Loucy (cell line): ENCODE results near the gene ACSF3.

Experiments
- H2AFZ ChIP-seq: fragments of 200-600 bp; sonication (generic); 2 replicates; pipeline ENCODE4 v1.6.0; 2016; ENCODE audit warnings: antibody characterized with exemption, mild to moderate bottlenecking, low read length, moderate library complexity
- H3F3A ChIP-seq: fragments of 200-600 bp; 2 replicates; pipeline ENCODE4 v1.6.0; 2016; ENCODE audit warnings: antibody characterized with exemption, low read depth, mild to moderate bottlenecking
- H3K27me3 ChIP-seq: fragments of 200-600 bp; sonication (generic); 2 replicates; pipeline ENCODE4 v1.6.1; 2014; ENCODE audit warnings: low read length, mild to moderate bottlenecking; ENCODE audit not compliant: insufficient read depth, poor library complexity, severe bottlenecking
- H3K36me3 ChIP-seq: fragments of 200-600 bp; sonication (generic); 2 replicates; pipeline ENCODE4 v1.6.1; 2016; ENCODE audit warnings: low read length; ENCODE audit not compliant: insufficient read depth
- H3K4me1 ChIP-seq: fragments of 200-600 bp; sonication (generic); 2 replicates; pipeline ENCODE4 v1.5.1; 2014; ENCODE audit warnings: low read length, mild to moderate bottlenecking; ENCODE audit not compliant: insufficient read depth, poor library complexity, severe bottlenecking
- H3K4me2 ChIP-seq: fragments of 200-600 bp; sonication (generic); 2 replicates; pipeline ENCODE4 v1.6.0; 2014; ENCODE audit warnings: antibody characterized with exemption, low read length, low read depth, mild to moderate bottlenecking; ENCODE audit not compliant: poor library complexity, severe bottlenecking
- H3K4me3 ChIP-seq: fragments of 200-600 bp; sonication (generic); 2 replicates; pipeline ENCODE4 v1.5.1; 2014; ENCODE audit warnings: low read length, mild to moderate bottlenecking, mixed read lengths; ENCODE audit not compliant: poor library complexity, severe bottlenecking
- H3K79me2 ChIP-seq: fragments of 200-600 bp; sonication (generic); 2 replicates; pipeline ENCODE4 v1.6.1; 2014; ENCODE audit warnings: low read length; ENCODE audit not compliant: insufficient read depth
- H3K9ac ChIP-seq: fragments of 200-600 bp; sonication (generic); 2 replicates; pipeline ENCODE4 v1.6.0; 2014; ENCODE audit warnings: mild to moderate bottlenecking, low read depth, low read length, moderate library complexity; ENCODE audit not compliant: poor library complexity, severe bottlenecking
- H3K9me2 ChIP-seq: fragments of 200-600 bp; sonication (generic); replicated peaks from 2 replicates; pipeline ENCODE4 v1.6.1; 2016; ENCODE audit warnings: low read depth, low read length, mixed read lengths
- H3K9me3 ChIP-seq: fragments of 200-600 bp; sonication (generic); 2 replicates; pipeline ENCODE4 v1.6.1; 2014; ENCODE audit warnings: mild to moderate bottlenecking, antibody characterized with exemption, low read length, low read depth; ENCODE audit not compliant: insufficient read depth
- H4K20me1 ChIP-seq: fragments of 200-600 bp; sonication (generic); 2 replicates; pipeline ENCODE4 v1.6.0; 2014; ENCODE audit warnings: antibody characterized with exemption, low read length, mild to moderate bottlenecking; ENCODE audit not compliant: insufficient read depth, poor library complexity, severe bottlenecking
- CTCF ChIP-seq: fragments of 200-600 bp; sonication (generic); conservative IDR thresholded peaks from 2 replicates; pipeline ENCODE4 v1.5.1; 2014; ENCODE audit warnings: mild to moderate bottlenecking, antibody characterized with exemption, low read length
- EZH2phosphoT487 ChIP-seq: fragments of 200-600 bp; IDR thresholded peaks from 2 replicates; pipeline ENCODE4 v1.6.1; 2018; ENCODE audit warnings: antibody characterized with exemption, mild to moderate bottlenecking, moderate library complexity, borderline replicate concordance

ACSF3 gene

GRCh38 chr16:89079434-89079980 is 14.1 kb upstream of the ACSF3 start:
- no peak for TF ChIP-seq EZH2phosphoT487
- no peak for TF ChIP-seq CTCF
- no peaks in the 10 kb centered on the region for H3F3A ChIP-seq
- H3K4me3 ChIP-seq: no peak overlapping the region
- H3K4me1 ChIP-seq: no peaks in the 10 kb centered on the region
- H3K9ac ChIP-seq: no peak overlapping the region
- H3K4me2 ChIP-seq: no peak overlapping the region
- H3K79me2 ChIP-seq: no peaks in the 10 kb centered on the region
- H2AFZ ChIP-seq: no peak overlapping the region
- no peaks in the 10 kb centered on the region for H3K36me3 ChIP-seq
- no peaks in the 10 kb centered on the region for H3K9me3 ChIP-seq
- no peaks in the 10 kb centered on the region for H3K9me2 ChIP-seq
- H3K27me3 ChIP-seq: no peaks in the 10 kb centered on the region
- H4K20me1 ChIP-seq: no peaks in the 10 kb centered on the region

GRCh38 chr16:89080196-89080853 is 13.3 kb upstream of the ACSF3 start:
- Histone ChIP-seq H3K9me3 (no peaks in the 10 kb centered on the region), H3K27me3 (no peaks in the 10 kb centered on the region), H3K4me2 (no peak overlapping the region), H3K79me2 (no peaks in the 10 kb centered on the region), H3F3A (no peaks in the 10 kb centered on the region), H3K9me2 (no peaks in the 10 kb centered on the region), H3K9ac (no peak overlapping the region), H3K4me1 (no peaks in the 10 kb centered on the region), H2AFZ (no peak overlapping the region), H3K4me3 (no peak overlapping the region), H3K36me3 (no peaks in the 10 kb centered on the region), H4K20me1 (no peaks in the 10 kb centered on the region)
- TF ChIP-seq CTCF: no peak
- no peak for TF ChIP-seq EZH2phosphoT487

- H3K4me3 ChIP-seq: no peak overlapping the region
- no peak overlapping the region for H3K4me2 ChIP-seq
- no peaks in the 10 kb centered on the region for H3K4me1 ChIP-seq
- H3K9me3 ChIP-seq: no peaks in the 10 kb centered on the region
- H3K9me2 ChIP-seq: no peaks in the 10 kb centered on the region
- TF ChIP-seq EZH2phosphoT487 (no peak), CTCF (no peak)
- H4K20me1 ChIP-seq: no peaks in the 10 kb centered on the region
- H3K27me3 ChIP-seq: no peaks in the 10 kb centered on the region
- no peak overlapping the region for H3K9ac ChIP-seq
- H3K79me2 ChIP-seq: no peaks in the 10 kb centered on the region
- no peaks in the 10 kb centered on the region for H3F3A ChIP-seq
- no peaks in the 10 kb centered on the region for H3K36me3 ChIP-seq
- no peak overlapping the region for H2AFZ ChIP-seq
Observed at GRCh38 chr16:89081556-89081955, 12.1 kb upstream of the ACSF3 start.
